ENCODE results near the gene FOXN1. TPM values are rescaled to one million over a fixed set of nuclear protein-coding genes. Genes with fewer than 3 reads are reported as not detected.
"Not testable (repeated sequence)": the region's sequence is repeated elsewhere in the genome, so short reads cannot be mapped to it uniquely, and the experiment has no call there.

The FOXN1 gene
- total RNA-seq, 1 donor from 2014 or later: not detected

DNA sequence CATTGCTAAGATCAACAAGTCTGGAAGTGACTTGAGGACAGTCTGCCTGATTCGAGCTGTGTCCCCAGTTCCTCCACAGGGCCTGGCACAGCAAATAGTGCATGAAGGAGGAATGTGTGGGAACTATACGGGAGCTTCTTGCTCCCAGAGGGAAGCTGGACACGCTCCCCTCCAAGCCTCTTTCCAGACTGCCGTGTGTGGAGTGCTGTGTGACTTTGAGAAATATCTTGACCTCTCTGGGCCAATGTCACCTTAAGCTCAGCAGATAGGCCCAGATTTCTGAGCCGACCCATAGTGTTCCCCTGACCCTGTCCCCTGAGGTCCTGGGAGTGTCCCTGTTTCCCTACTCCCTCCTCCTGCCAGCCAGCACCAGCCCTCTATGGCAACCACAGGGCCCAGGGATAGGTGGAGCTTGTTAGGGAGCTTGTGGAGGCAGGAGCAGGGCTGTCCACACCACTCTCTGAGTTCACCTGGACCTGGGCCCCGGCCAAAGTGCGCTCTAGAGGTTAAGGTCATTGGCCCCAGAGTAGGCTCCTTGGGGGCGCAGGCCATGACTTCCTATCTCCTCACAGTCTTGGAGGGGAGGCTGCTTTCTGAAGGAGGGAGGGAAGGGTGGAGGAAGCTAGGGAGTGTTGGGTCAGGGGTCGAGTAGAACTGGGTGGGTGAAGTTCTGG is 6.3 kb upstream of the FOXN1 start:
- DNase-seq (ENCODE audit: low spot score): no peak
- ATAC-seq: no peak

GRCh38 chr17:28500712-28501379 is 5.3 kb upstream of the FOXN1 start:
- ATAC-seq (no peak), DNase-seq (ENCODE audit: low spot score) (no peak)

GRCh38 chr17:28501421-28502284 is 4.5 kb upstream of the FOXN1 start:
- no peak for DNase-seq (ENCODE audit: low spot score)

GRCh38 chr17:28503420-28503819 is 2.7 kb upstream of the FOXN1 start:
- DNase-seq (ENCODE audit: low spot score) (no peak), ATAC-seq (no peak)

More at GRCh38 chr17:28501421-28502284, 4.5 kb upstream of the FOXN1 start:
- ATAC-seq: no peak

- DNase-seq (ENCODE audit: low spot score): no peak
- no peak for ATAC-seq
These were observed 777 bp downstream of the FOXN1 start for GRCh38 chr17:28506763-28507487.

DNA sequence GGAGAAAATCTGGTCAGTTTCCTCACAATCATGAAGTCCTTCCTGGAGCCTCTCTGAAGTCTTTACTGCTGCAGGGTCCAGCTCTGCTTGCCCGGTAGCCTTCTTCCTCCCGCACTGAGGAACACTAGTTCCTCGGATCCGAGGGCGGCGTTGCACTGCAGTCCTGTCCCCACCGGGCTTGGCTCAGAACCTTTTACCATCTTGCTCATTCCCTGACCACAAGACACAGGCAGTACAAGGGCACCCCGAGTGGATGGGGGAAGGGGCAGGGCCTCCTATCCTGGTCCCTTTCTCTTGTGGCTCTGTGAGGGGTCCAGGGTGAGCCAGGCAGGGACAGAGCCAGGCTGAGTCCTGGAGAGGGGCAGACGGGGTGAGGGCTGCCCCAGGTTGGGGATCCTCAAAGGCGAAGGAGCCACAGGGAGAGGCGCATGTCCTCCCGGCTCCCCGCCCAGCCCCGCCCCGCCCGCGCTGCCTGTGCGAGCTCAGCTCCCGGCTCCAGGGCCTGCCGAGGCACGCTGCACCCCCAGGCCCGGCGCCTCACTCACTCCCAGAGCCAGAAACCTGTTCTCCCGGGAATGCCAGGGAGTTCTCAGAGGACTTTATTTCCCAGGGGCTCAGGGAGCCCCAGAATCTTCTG is 1.5 kb downstream of the FOXN1 start:
- no peak for ATAC-seq
- DNase-seq (ENCODE audit: low spot score): no peak

DNA sequence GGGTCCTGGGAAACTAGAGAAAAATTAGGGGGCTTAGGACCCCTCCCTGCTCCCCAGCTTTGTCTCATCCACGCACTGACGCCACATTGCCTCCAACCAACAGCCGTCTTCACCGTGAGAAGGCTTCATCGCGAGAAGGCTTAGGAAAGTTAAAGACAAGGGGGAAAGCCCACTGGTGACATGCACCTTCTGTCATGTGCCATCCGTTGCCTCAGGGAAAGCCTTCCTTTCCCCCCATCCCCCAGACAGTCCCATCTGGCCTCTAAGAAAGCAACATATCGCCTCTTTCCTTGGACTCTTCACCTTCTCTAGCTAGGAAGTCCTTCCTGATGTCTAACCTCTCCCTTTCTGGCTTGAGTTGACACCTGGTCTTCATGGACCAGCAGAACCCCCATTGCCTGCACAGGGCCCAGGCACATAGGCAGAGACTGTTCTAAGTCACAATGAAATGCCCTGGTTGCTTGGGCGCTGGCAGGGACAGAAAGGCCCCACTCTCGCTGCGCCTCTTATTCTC is 2.1 kb downstream of the FOXN1 start:
- DNase-seq (ENCODE audit: low spot score): no peak
- no peak for ATAC-seq

- peak; percentile 45 for ATAC-seq
- DNase-seq (ENCODE audit: low spot score): no peak
These were observed 3.6 kb downstream of the FOXN1 start for GRCh38 chr17:28509789-28510188.

GRCh38 chr17:28511858-28512461 is 5.8 kb downstream of the FOXN1 start:
- DNase-seq (ENCODE audit: low spot score): no peak
- no peak for ATAC-seq

DNA sequence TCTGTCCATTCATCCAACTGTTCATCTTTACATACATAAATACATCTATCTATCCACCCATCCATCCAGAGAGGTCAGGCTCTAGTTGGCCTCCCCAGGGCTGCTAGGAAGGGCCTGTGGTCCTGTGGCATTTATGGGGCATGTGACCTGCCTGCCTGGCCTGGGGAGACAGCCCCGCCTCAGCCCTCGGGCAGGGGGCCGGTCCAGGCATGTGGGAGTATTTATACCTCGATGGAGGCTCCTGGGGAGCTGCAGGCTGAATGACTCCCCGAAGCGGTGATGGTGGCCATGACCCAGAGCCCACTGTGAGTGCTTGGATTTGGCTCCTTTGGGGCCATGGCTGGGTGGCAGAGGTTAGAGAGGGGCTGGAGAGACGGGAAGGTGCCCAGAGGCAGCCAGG is 7.3 kb downstream of the FOXN1 start:
- DNase-seq (ENCODE audit: low spot score): no peak
- no peak for ATAC-seq

DNA sequence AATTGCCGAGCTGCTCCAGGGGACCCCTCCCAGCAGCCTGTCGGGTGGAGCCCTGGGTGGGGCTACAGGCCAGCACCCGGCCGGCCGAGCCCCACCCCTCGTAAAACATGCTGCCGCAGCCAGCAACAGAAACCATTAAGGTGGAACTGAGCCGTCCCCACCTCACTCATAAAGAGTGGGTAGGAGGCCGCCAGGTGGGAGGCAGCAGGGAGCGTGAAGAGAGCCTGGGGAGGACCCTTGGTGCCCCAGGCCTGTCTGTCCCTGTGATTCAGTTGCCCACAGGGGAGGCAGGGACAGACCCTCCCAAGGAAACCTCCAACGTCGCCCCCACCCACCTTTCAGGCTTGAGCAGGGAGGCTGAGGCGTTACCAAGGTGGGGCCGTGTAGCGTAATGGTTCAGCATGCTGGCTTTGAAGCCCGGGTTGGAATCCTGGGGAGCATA is 8.4 kb downstream of the FOXN1 start:
- DNase-seq (ENCODE audit: low spot score) (no peak), ATAC-seq (no peak)

DNA sequence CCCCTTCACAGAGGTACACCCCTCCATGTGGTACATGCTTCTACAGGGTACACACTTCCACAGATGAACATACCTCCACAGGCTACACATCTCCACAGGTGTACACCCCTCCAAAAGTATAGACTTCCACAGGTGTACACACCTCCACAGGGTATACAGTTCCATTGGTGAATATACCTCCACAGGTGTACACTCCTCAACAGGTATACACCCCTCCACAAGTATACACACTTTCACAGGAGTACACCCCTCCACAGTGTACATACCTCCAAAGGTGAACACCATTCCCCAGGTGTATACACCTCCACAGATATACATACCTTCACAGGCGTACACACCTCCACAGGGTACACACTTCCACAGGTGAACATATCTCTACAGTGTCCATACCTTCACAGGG is 9.4 kb downstream of the FOXN1 start:
- ATAC-seq (no peak), DNase-seq (ENCODE audit: low spot score) (no peak)

- DNase-seq (ENCODE audit: low spot score): no peak
- no peak for ATAC-seq
These were observed 12.0 kb downstream of the FOXN1 start for GRCh38 chr17:28518132-28518531.

DNA sequence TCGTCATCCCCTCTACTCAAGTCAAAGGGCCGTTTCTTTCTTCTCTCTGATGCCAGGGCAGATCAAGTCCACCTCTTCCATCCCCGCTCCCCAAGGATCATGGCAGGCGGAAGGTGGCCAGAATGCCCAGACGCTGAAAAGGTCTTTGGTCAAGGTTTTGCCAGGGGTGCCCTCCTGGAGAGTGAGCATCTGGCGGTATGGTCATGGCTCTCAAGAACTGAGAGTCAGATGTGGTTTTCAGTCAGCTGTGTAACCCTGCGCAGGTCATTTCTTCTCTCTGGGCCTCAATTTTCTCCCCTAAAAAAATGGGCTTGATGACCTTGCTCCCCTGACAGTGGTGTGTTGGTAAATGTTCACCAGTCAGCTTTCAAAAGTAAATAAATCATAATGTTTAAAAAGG is 12.4 kb downstream of the FOXN1 start:
- no peak for ATAC-seq
- no peak for DNase-seq (ENCODE audit: low spot score)

- ATAC-seq (no peak), DNase-seq (ENCODE audit: low spot score) (no peak)
These were observed 13.1 kb downstream of the FOXN1 start for GRCh38 chr17:28519236-28519635.

- ATAC-seq (no peak), DNase-seq (ENCODE audit: low spot score) (no peak)
These were observed 14.5 kb downstream of the FOXN1 start for GRCh38 chr17:28520687-28521086.

DNA sequence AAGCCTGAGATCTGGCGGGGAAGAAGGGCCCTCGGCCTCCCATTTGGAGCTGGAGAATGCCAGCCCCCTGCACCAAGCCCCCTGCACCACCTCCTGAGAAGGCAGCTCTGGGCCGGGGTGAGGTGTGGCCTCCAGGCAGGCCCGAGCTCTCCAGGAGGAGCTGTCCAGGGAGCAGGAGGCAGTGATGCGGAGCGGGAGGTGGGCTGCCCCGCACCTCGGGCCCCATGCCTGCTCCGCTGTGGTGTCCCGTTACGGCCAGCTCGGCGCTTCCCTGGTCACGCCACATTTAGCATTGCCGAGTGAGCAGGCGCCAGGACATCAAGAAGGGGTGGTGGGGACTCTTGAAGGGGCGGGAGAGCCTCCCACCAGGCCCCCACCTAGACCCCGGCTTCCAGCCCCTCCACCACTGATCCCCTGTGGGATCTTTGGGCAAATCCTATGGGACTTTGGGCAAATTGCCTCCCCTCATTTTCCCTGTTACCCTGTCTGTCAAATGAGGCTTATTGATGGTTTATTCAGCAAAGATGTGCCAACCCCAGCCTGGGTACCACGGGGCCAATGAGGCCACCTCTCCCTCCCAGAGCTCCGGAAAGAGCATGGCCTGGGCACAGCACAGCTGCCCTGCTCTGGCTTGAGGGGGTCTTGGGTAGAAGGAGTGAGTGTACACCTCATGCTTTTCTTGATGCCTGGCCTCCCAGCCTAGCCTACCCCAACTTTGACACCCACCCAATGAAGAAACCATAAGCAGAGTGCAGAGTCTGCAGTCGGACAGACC is 15.3 kb downstream of the FOXN1 start:
- no peak for ATAC-seq
- DNase-seq (ENCODE audit: low spot score): no peak

GRCh38 chr17:28522281-28522680 is 16.1 kb downstream of the FOXN1 start:
- not testable (repeated sequence) for ATAC-seq

DNA sequence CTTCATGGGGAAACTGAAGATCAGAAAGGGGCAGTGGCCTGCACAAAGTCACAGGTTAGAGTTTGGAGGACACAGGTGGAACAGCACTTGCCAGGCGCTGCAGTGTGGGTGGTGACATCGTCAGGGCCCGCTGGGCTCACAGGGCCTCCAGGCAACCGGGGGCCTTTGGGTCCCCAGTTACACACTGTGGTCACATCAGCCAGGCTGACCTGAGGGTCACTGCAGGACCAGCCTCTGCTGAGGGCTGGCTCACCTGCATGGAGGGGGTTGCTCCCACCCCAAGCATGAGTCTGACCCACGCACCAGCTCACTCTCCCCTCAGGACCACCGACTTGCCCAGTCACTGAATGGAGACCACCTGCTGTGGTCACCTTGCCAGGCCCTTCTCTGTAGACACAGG is 17.0 kb downstream of the FOXN1 start:
- ATAC-seq (no peak), DNase-seq (ENCODE audit: low spot score) (no peak)

More at GRCh38 chr17:28522281-28522680, 16.1 kb downstream of the FOXN1 start:
- not testable (repeated sequence) for DNase-seq (ENCODE audit: low spot score)

Measured in left lobe of liver (tissue), 2 donors.